Ovary (tissue), 9 donors: Measurements from ENCODE around the gene RBMX2. TPM values are rescaled to one million over a fixed set of nuclear protein-coding genes. Genes with fewer than 3 reads are reported as not detected.
"Not testable (repeated sequence)": the region's sequence is repeated elsewhere in the genome, so short reads cannot be mapped to it uniquely, and the experiment has no call there.

ENCODE experiments used
- DNase-seq, 5 donors: peaks; one replicate each; pipeline ENCODE4 v3.0.0-alpha.2; 2019 to 2020
- H3K27ac ChIP-seq, 2 donors: fragments of 200-600 bp; one replicate each; pipeline versions ENCODE4 v1.5.1 to v1.8.0; 2019 to 2022
- H3K27me3 ChIP-seq: fragments of 200-600 bp; one replicate; pipeline ENCODE4 v1.8.0; 2022
- H3K36me3 ChIP-seq: fragments of 200-600 bp; sonication (generic); one replicate; pipeline ENCODE4 v1.5.1; 2019
- H3K4me1 ChIP-seq: one replicate; pipeline ENCODE4 v1.8.1; 2013; ENCODE audit warnings: mild to moderate bottlenecking, moderate library complexity; ENCODE audit not compliant: insufficient read depth
- H3K4me3 ChIP-seq: fragments of 200-600 bp; sonication (generic); one replicate; pipeline ENCODE4 v1.5.1; 2017
- H3K9me3 ChIP-seq, 2 donors: fragments of 200-600 bp in 1 of 2; sonication (generic) in 1 of 2; one replicate each; pipeline versions ENCODE4 v1.5.1 to v1.8.1; 2013 to 2019; ENCODE audit warnings: mild to moderate bottlenecking in 1 of 2, moderate library complexity in 1 of 2
- CTCF ChIP-seq, 3 donors: fragments of 450-650 bp in 2 of 3; fragments of 200-600 bp in 1 of 3; IDR thresholded peaks; one replicate each; pipeline versions ENCODE4 v1.5.1 to v1.8.0; 2016 to 2022; ENCODE audit warnings: antibody characterized with exemption in 3 of 3, mild to moderate bottlenecking in 1 of 3
- EP300 ChIP-seq: sonication (generic); formaldehyde crosslinking; IDR thresholded peaks from one replicate; pipeline ENCODE4 v1.6.1; 2017; ENCODE audit warnings: antibody characterized with exemption
- POLR2A ChIP-seq: fragments of 450-650 bp; IDR thresholded peaks from one replicate; pipeline ENCODE4 v1.6.1; 2017; ENCODE audit warnings: antibody characterized with exemption, mild to moderate bottlenecking, moderate library complexity
- WGBS, 3 donors: extraction: QIAGEN DNeasy Blood & Tissue Kit in 1 of 3; methylation state at CpG; one replicate each; pipeline versions ENCODE4 v1.1.5 to v1.1.7; 2013 to 2017; 5-methylcytosine and 5-hydroxymethylcytosine counted together
- intact Hi-C, 4 donors: fragments of 100-400 bp; cut with DNase I; formaldehyde crosslinking; loops; one replicate each; pipeline versions ENCODE4 v1.11.0 to v1.15.1; 2022 to 2023
- polyA plus RNA-seq, 2 donors: library from polyadenylated mRNA; stranded (reverse); fragments of 200-250 nt in 1 of 2; fragments of 350-450 nt in 1 of 2; fragmentation: Illumina TruSeq in 1 of 2; extraction: RNeasy Lipid Tissue Mini Kit (QIAGEN cat#74804) in 1 of 2; gene quantifications; one replicate each; pipeline ENCODE4 v1.2.3, GENCODE V29; 2013 to 2014
- total RNA-seq, 7 donors: library from RNA; depleted of rRNA in 2 of 7; stranded (reverse); fragments of >200 nt in 2 of 7; fragmentation: NEBNext Ultra II Directional in 3 of 7; extraction: Animal tissue kit (Norgen Biotek cat#: 25700) in 3 of 7; gene quantifications; one replicate each; pipeline versions ENCODE4 v1.1.0 to v1.2.4, GENCODE V29; 2016 to 2023
- donor health status: DM: no; HTN: no; CAD: no; lungs with moderate emphysema.
- donor health status: DM: no; HTN: no; CAD: no.
- donor health status: Bipolar disorder and iron deficiency.
- donor health status: DM: yes; HTN: yes; CAD: no.
- donor health status: DM: no; HTN: no; CAD: no.
- donor health status: DM: yes; HTN: yes; CAD: no.

The RBMX2 gene
- total and polyA plus RNA-seq, 9 donors: 12.8 to 50.2 (median 18.1) TPM

- Histone ChIP-seq H3K9me3 (no peaks in the 10 kb centered on the region), H3K36me3 (no peaks in the 10 kb centered on the region), H3K27me3 (no peaks in the 10 kb centered on the region), H3K4me3 (no peak overlapping the region), H3K27ac (no peak overlapping the region), H3K4me1 (no peaks in the 10 kb centered on the region)
- DNase-seq: no peak
- 68 to 72% (median 70%) methylated on average over 4 of the region's 4 CpGs for WGBS, 3 donors
- TF ChIP-seq EP300 (no peak), POLR2A (no peak), CTCF (IDR thresholded peaks at IDR 0.05) (no peak)
- intact Hi-C loops: no loop called here
Measured at GRCh38 chrX:130416785-130417184, 15.0 kb downstream of the RBMX2 start.

DNA sequence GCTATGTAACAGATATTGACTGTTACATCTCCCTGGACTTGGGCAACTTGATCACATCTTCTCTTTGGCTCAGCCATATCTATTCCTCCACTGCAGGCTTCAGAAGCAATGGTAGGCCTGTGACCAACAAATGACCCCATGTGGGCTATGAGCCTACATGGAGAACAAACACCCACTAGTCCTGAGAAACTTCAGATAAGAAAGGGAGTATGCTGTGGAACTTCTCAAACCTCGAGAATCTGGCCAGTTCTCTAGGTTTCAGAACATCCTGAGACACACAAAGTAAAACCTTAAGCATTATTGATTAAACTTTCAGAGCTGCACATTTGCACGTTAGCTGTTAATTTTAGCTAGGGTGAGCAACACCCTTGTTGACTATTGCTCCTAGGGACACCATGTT, 16.3 kb downstream of the RBMX2 start:
- no peak overlapping the region for H3K27ac ChIP-seq
- WGBS, 3 donors: 38 to 47% (median 41%) methylated on average over 2 of the region's 2 CpGs
- no peaks in the 10 kb centered on the region for H3K27me3 ChIP-seq
- no peaks in the 10 kb centered on the region for H3K4me1 ChIP-seq
- H3K36me3 ChIP-seq: no peaks in the 10 kb centered on the region
- intact Hi-C loops: no loop called here
- no peaks in the 10 kb centered on the region for H3K9me3 ChIP-seq
- H3K4me3 ChIP-seq: no peak overlapping the region
- DNase-seq: no peak
- TF ChIP-seq CTCF (IDR thresholded peaks at IDR 0.05) (no peak), POLR2A (no peak), EP300 (no peak)

DNA sequence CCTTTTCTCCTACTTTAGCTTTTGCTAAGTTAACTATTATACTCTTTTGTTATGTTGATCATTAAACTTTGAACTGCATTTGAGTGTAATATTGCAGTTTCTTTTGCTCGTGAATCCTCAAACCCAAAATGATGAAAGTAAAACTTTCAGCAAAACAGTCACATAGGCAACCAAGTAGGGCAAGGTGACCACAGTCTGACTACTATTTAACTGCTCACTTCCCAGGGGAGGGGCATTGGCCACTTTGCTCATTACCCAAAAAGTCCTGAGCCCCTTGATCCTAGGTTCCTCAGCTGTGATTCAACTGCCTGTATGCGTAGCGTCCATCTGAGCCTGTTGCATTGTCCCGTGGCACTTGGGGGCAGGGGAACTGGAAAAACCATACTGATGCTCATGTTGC, 17.0 kb downstream of the RBMX2 start:
- TF ChIP-seq EP300: no peak
- no peak for TF ChIP-seq POLR2A
- no peak for TF ChIP-seq CTCF (IDR thresholded peaks at IDR 0.05)
- intact Hi-C loops: no loop called here
- WGBS, 3 donors: 79 to 83% (median 83%) methylated on average over 4 of the region's 4 CpGs
- Histone ChIP-seq H3K36me3 (no peaks in the 10 kb centered on the region), H3K9me3 (no peaks in the 10 kb centered on the region), H3K4me3 (no peak overlapping the region), H3K27ac (no peak overlapping the region), H3K4me1 (no peaks in the 10 kb centered on the region), H3K27me3 (no peaks in the 10 kb centered on the region)
- DNase-seq: no peak

DNA sequence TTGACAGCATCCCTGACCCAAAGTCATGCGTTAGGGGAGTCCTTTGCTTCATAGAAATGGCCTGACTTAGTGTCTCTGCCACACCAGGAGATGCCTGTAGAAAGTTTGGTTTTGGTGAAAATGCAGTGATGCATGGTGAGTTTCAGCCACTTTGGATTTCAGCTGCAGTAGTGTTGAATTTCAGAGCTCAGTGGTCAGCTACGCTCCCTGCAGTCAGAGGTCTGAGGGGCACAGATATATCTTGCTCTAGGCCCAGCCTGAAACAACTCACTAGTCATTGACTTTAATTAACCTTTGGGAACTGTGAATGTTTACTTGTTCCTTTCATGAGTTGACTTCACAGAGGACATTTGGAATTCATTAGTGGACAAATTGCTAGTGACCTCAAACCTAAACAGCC, 17.5 kb downstream of the RBMX2 start:
- WGBS, 3 donors: 59 to 72% (median 68%) methylated on average over 2 of the region's 2 CpGs
- Histone ChIP-seq H3K9me3 (no peaks in the 10 kb centered on the region), H3K4me1 (no peaks in the 10 kb centered on the region), H3K36me3 (no peaks in the 10 kb centered on the region), H3K27ac (no peak overlapping the region), H3K4me3 (no peak overlapping the region), H3K27me3 (no peaks in the 10 kb centered on the region)
- TF ChIP-seq POLR2A (no peak), CTCF (IDR thresholded peaks at IDR 0.05) (no peak), EP300 (no peak)
- DNase-seq: no peak
- intact Hi-C loops: no loop called here

- H3K4me1 ChIP-seq: no peaks in the 10 kb centered on the region
- H3K36me3 ChIP-seq: no peaks in the 10 kb centered on the region
- 77 to 84% (median 83%) methylated on average over 6 of the region's 6 CpGs for WGBS, 3 donors
- intact Hi-C loops: no loop called here
- H3K27ac ChIP-seq: no peak overlapping the region
- no peak for DNase-seq
- no peaks in the 10 kb centered on the region for H3K27me3 ChIP-seq
- H3K9me3 ChIP-seq: no peaks in the 10 kb centered on the region
- TF ChIP-seq CTCF (IDR thresholded peaks at IDR 0.05) (no peak), EP300 (no peak), POLR2A (no peak)
- no peak overlapping the region for H3K4me3 ChIP-seq
Measured at GRCh38 chrX:130426531-130426930, 24.7 kb downstream of the RBMX2 start.

GRCh38 chrX:130429236-130429635, 27.4 kb downstream of the RBMX2 start:
- H3K9me3 ChIP-seq, DNase-seq, H3K36me3 ChIP-seq, H3K27ac ChIP-seq, H3K27me3 ChIP-seq, intact Hi-C loops, H3K4me3 ChIP-seq, H3K4me1 ChIP-seq: not testable (repeated sequence)
- 61 to 77% (median 62%) methylated on average over 5 of the region's 5 CpGs for WGBS, 3 donors
